22Rv1 (cell line): Measurements from ENCODE around the gene TMEM270.

ENCODE experiments used
- CTCF ChIP-seq: fragments of 450-650 bp; IDR thresholded peaks from 2 replicates; pipeline ENCODE4 v1.5.1; 2017; ENCODE audit warnings: mild to moderate bottlenecking
- ZFX ChIP-seq: fragments of 450-650 bp; IDR thresholded peaks from 2 replicates; pipeline ENCODE4 v1.6.1; 2017; ENCODE audit warnings: antibody characterized with exemption, borderline replicate concordance

DNA sequence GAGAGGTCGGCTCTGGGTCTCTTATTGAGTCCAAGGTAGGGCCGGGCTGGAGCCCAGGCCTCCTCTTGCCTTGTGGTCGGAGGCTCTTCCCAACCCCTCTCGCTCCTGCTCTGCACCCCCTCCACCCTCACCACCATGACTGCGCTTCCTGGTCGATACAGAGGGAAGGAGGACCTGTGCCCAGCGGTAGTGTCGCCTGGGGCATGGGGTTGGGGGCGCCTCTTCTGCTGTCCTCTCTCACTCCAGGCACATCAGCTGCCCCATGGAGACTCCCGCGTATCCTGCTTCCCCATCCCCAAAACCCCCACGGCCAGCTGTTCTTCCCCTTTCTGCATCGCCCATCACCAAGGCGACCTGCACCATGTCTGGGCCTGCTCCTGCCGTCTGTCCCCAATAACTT, 44.4 kb downstream of the TMEM270 start:
- no peak for TF ChIP-seq CTCF
- TF ChIP-seq ZFX, result no peak
